Mucosa of descending colon (tissue), 3 donors: ENCODE measurements around the gene S100A2. TPM values are rescaled to one million over a fixed set of nuclear protein-coding genes. Genes with fewer than 3 reads are reported as not detected.

Experiments
- ATAC-seq: fragments of 200-7000 bp; cut with Tn5 transposase; one replicate; pipeline ENCODE4 v1.9.1; 2020; ENCODE audit warnings: mild to moderate bottlenecking, moderate library complexity
- DNase-seq, 3 donors: peaks; one replicate each; pipeline ENCODE4 v3.0.0-alpha.2; 2020
- H3K36me3 ChIP-seq: fragments of 200-600 bp; one replicate; pipeline ENCODE4 v1.8.0; 2021; ENCODE audit warnings: low read depth, mild to moderate bottlenecking
- H3K4me1 ChIP-seq: fragments of 200-600 bp; one replicate; pipeline ENCODE4 v1.8.0; 2021; ENCODE audit warnings: low read depth, mild to moderate bottlenecking
- H3K4me3 ChIP-seq: fragments of 200-600 bp; one replicate; pipeline ENCODE4 v1.8.0; 2021; ENCODE audit warnings: mild to moderate bottlenecking
- H3K9me3 ChIP-seq: fragments of 200-600 bp; one replicate; pipeline ENCODE4 v1.8.0; 2021; ENCODE audit warnings: mild to moderate bottlenecking
- intact Hi-C, 2 donors: fragments of 100-400 bp; cut with DNase I in 1 of 2; cut with micrococcal nuclease in 1 of 2; formaldehyde crosslinking; loops; one replicate each; pipeline versions ENCODE4 v1.11.0 to v1.11.1; 2022; cut with DNase I, micrococcal nuclease
- total RNA-seq, 3 donors: library from RNA; stranded (reverse); fragmentation: NEBNext Ultra II Directional in 2 of 3; extraction: Animal tissue kit (Norgen Biotek cat#: 25700) in 2 of 3; gene quantifications; one replicate each; pipeline versions ENCODE4 v1.2.1 to v1.2.4, GENCODE V29; 2021 to 2023
- TF ChIP-seq, protein P1 (sequence below): fragments of 200-600 bp; IDR thresholded peaks from one replicate; pipeline ENCODE4 v1.8.0; 2022; ENCODE audit warnings: antibody characterized with exemption, mild to moderate bottlenecking
- donor health status: DM: no; HTN: no; CAD: no; lungs with moderate emphysema.
- donor health status: DM: no; HTN: no; CAD: no.
- donor health status: DM: no; HTN: yes; CAD: no.

Gene S100A2
- total RNA-seq, 3 donors from 2014 or later, result 1.3 to 1.9 TPM; not detected in 1

DNA sequence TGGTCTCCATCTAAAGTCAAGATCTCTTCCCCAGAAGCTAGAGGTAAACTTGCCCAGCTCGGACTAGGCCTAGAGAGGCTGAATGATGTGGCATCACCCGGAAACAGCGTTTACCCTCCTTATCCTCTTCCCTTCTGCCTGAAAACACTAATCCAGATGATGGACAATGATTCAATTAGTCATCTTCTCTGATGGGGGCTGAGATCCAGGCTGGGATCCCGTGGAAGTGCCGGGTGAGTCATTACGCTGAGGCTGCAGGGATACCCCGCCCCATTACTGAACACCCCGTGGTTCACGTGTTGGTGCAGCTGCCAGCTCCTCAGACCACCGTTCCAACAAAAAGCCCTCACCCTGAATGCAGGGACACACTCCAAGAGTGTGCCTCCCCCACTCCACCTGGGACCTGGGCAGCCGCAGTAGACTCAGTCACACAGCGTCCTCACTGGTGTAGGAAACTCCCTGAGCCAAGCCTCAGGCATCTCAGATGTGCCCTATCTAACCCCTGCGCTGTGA is 31.9 kb downstream of the S100A2 start:
- TF ChIP-seq, protein P1, sequence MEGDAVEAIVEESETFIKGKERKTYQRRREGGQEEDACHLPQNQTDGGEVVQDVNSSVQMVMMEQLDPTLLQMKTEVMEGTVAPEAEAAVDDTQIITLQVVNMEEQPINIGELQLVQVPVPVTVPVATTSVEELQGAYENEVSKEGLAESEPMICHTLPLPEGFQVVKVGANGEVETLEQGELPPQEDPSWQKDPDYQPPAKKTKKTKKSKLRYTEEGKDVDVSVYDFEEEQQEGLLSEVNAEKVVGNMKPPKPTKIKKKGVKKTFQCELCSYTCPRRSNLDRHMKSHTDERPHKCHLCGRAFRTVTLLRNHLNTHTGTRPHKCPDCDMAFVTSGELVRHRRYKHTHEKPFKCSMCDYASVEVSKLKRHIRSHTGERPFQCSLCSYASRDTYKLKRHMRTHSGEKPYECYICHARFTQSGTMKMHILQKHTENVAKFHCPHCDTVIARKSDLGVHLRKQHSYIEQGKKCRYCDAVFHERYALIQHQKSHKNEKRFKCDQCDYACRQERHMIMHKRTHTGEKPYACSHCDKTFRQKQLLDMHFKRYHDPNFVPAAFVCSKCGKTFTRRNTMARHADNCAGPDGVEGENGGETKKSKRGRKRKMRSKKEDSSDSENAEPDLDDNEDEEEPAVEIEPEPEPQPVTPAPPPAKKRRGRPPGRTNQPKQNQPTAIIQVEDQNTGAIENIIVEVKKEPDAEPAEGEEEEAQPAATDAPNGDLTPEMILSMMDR, result no peak
- H3K36me3 ChIP-seq, result no peaks in the 10 kb centered on the region
- H3K4me1 ChIP-seq, result peaks cover 47% of the 10 kb centered on the region
- peak; percentile 51 to 73 (median 67) for DNase-seq
- H3K9me3 ChIP-seq, result no peaks in the 10 kb centered on the region
- H3K4me3 ChIP-seq, result no peak overlapping the region
- peak; percentile 3 for ATAC-seq
- intact Hi-C loops, result loop anchor here (5.0 kb wide), 1 partner anchor 34 kb away; the partner anchor contains the start of gene S100A2 (in 2 of the 2)

DNA sequence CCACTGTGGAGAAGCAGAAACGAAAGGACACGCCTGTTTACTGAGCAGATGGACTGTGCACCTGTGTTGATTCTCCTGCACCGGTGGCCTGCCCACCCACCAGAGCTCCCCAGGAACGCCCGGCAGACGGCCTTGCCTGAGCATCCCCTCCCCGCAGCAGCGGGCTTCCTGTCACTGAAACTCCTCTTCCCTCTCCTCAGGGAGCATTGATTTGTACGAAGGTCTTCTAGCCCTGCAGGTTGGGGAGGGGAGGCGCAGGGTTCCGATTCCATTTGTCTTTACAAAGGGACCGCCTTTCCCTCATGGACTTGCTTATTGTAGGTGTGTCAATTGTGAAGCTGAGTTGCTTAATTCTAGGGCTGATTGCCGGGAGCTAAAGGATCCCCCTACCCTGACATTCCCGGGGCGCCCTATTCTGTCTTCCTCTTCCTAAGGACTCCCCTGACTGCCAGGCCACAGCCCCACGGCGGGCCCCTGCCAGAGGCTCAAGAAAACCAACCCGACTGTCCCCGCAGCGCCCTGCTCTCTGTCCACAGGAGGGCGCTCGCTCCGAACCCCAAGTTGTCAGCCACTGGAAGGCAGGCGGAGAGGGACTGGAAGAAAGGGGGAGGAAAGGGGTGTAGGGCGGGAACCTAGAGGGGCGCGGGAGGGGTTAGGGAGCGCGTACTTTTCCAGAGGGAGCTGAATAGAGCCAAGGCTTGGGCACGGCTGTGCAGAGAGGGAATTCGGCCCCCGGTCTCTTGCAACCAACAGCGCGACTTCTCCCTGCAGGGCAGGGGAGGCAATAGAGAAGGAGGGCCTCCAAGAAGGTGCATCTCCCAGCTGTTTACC is 32.7 kb downstream of the S100A2 start:
- intact Hi-C loops, result loop anchor here (5.0 kb wide), 1 partner anchor 34 kb away; the partner anchor contains the start of gene S100A2 (in 2 of the 2)
- H3K4me1 ChIP-seq, result peaks cover 42% of the 10 kb centered on the region
- TF ChIP-seq, protein P1, result peak; percentile 90

DNA sequence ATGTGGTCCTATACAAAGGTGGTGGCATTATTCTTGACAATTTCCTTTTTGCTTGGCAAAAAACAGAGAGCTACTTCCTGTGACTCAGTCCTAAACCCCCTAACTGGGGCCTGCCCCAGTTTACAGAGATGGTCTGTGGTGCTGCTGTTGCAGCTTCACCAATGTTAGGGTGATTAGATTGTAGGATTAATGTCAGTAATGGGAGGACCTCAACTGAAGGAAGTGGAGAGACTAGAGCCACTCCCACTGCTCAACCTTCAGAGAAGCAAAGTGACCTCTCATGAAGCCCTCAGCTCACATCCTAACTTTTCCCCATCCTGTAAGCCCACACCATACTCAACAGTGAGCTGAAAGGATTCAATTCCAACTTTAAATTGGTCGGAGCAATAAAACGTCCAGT is 33.5 kb downstream of the S100A2 start:
- peak in 2 of 3 donors; percentile 42 to 58 for DNase-seq
- no peak overlapping the region for H3K4me3 ChIP-seq
- H3K9me3 ChIP-seq, result no peaks in the 10 kb centered on the region
- peaks cover 42% of the 10 kb centered on the region for H3K4me1 ChIP-seq
- H3K36me3 ChIP-seq, result no peaks in the 10 kb centered on the region
- ATAC-seq, result peak; percentile 4
- intact Hi-C loops, result loop anchor here (5.0 kb wide), 1 partner anchor 35 kb away; the partner anchor contains the start of gene S100A2 (in 2 of the 2)
- TF ChIP-seq, protein P1, result no peak

More for the DNA sequence above, 32.7 kb downstream of the S100A2 start:
- ATAC-seq, result peak; percentile 65
- H3K36me3 ChIP-seq, result no peaks in the 10 kb centered on the region
- no peaks in the 10 kb centered on the region for H3K9me3 ChIP-seq
- H3K4me3 ChIP-seq, result no peak overlapping the region
- peak; percentile 92 to 95 (median 93) for DNase-seq

DNA sequence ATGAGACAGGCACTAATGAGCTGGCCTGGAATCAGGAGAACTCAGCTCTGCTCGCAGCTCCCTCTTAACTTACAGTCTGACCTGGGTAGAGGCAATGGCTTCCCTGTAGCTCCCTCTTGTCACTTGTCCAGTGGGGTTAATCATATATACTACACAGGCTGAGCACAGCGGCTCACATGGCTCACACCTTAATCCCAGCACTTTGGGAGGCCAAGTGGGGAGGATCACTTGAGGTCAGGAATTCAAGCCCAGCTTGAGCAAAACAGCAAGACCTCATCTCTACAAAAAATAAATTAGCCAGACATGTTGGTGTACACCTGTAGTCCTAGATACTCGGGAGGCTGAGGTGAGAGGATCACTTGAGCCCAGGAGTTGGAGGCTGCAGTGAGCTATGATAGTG is 34.0 kb downstream of the S100A2 start:
- Histone ChIP-seq H3K36me3 (no peaks in the 10 kb centered on the region), H3K4me1 (peaks cover 38% of the 10 kb centered on the region), H3K9me3 (no peaks in the 10 kb centered on the region), H3K4me3 (no peak overlapping the region)
- DNase-seq (peak in 1 of 3 donors; percentile 21), ATAC-seq (no peak)
- intact Hi-C loops, result loop anchor here (5.0 kb wide), 1 partner anchor 36 kb away; the partner anchor contains the start of gene S100A2 (in 2 of the 2)
- TF ChIP-seq, protein P1, result no peak

GRCh38 chr1:153527683-153528040 is 38.0 kb downstream of the S100A2 start:
- TF ChIP-seq, protein P1, result no peak
- ATAC-seq, result no peak
- intact Hi-C loops, result no loop called here
- Histone ChIP-seq H3K4me3 (no peak overlapping the region), H3K36me3 (no peaks in the 10 kb centered on the region), H3K4me1 (peaks cover 10% of the 10 kb centered on the region), H3K9me3 (no peaks in the 10 kb centered on the region)
- peak in 1 of 3 donors; percentile 1 for DNase-seq
